OCI-LY3 (cell line): ENCODE measurements around the gene SNORC.

Experiments
- EZH2phosphoT487 ChIP-seq: fragments of 200-600 bp; shearing (Covaris generic); IDR thresholded peaks from 2 replicates; pipeline ENCODE4 v1.6.1; 2018; ENCODE audit warnings: antibody characterized with exemption, mixed run types, low read depth
- TF ChIP-seq, protein P1 (sequence below): fragments of 200-600, 300-600 bp; sonication (generic); IDR thresholded peaks from 2 replicates; pipeline ENCODE4 v1.5.1; 2014; ENCODE audit warnings: antibody characterized with exemption, low read length, low read depth

DNA sequence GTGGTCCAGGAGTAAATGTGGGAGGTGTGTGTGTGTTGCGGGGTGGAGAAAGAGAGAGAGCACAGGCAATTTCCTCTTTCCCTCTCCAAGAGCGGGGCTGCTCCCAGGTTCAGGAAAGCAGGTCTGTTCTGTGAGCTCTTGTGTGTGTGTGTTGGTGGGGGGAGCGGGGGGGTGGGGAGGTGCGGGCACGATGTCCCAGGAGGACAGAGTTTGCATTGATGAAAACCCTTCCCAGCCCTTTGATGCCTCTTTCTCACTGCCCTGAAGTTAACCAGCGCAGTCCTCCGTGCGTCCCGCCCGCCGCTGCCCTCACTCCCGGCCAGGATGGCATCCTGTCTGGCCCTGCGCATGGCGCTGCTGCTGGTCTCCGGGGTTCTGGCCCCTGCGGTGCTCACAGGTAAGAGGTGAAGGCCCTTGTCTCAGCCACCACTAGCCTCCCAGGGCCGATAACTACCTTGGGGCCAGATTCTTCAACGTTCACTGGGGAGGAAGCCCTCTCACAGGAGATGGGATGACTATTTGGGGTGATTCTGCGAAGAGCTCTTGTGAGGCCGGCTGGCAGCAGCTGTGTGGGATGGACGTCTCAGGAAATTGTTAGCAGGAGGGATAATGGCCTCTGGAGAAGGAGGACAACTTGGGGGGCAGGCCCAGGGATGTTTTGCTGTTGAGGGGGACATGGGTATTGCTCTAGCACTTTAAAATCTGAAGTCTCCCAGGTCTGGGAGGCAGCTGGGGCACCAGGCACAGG is at the start of gene SNORC:
- TF ChIP-seq, protein P1, sequence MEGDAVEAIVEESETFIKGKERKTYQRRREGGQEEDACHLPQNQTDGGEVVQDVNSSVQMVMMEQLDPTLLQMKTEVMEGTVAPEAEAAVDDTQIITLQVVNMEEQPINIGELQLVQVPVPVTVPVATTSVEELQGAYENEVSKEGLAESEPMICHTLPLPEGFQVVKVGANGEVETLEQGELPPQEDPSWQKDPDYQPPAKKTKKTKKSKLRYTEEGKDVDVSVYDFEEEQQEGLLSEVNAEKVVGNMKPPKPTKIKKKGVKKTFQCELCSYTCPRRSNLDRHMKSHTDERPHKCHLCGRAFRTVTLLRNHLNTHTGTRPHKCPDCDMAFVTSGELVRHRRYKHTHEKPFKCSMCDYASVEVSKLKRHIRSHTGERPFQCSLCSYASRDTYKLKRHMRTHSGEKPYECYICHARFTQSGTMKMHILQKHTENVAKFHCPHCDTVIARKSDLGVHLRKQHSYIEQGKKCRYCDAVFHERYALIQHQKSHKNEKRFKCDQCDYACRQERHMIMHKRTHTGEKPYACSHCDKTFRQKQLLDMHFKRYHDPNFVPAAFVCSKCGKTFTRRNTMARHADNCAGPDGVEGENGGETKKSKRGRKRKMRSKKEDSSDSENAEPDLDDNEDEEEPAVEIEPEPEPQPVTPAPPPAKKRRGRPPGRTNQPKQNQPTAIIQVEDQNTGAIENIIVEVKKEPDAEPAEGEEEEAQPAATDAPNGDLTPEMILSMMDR: no peak
- TF ChIP-seq EZH2phosphoT487: no peak
